Peyer's patch (tissue), 4 donors: ENCODE data around the gene SIL1. TPM values are rescaled to one million over a fixed set of nuclear protein-coding genes. Genes with fewer than 3 reads are reported as not detected.

Experiments used
- DNase-seq, 3 donors: peaks; one replicate each; pipeline ENCODE4 v3.0.0-alpha.2; 2017 to 2019
- H3K27ac ChIP-seq, 4 donors: fragments of 200-600 bp; sonication (generic); one replicate each; pipeline ENCODE4 v1.5.1; 2016 to 2019
- H3K27me3 ChIP-seq, 2 donors: fragments of 200-600 bp; sonication (generic); one replicate each; pipeline ENCODE4 v1.5.1; 2019
- H3K36me3 ChIP-seq, 3 donors: fragments of 200-600 bp; sonication (generic); one replicate each; pipeline ENCODE4 v1.5.1; 2016 to 2019
- H3K4me1 ChIP-seq, 4 donors: fragments of 200-600 bp; sonication (generic); one replicate each; pipeline ENCODE4 v1.5.1; 2016 to 2019
- H3K4me3 ChIP-seq, 4 donors: fragments of 200-600 bp; sonication (generic); 1 replicate in 3 of 4; 2 replicates in 1 of 4; pipeline ENCODE4 v1.5.1; 2016 to 2019; ENCODE audit warnings: mild to moderate bottlenecking in 1 of 4
- H3K9me3 ChIP-seq, 4 donors: fragments of 200-600 bp; sonication (generic); one replicate each; pipeline ENCODE4 v1.5.1; 2016 to 2019; ENCODE audit warnings: mild to moderate bottlenecking in 1 of 4
- POLR2A ChIP-seq, 2 donors: fragments of 450-650 bp; IDR thresholded peaks; one replicate each; pipeline ENCODE4 v1.5.1; 2017; ENCODE audit warnings: antibody characterized with exemption in 2 of 2, mild to moderate bottlenecking in 2 of 2, moderate library complexity in 2 of 2
- total RNA-seq, 4 donors: library from RNA; depleted of rRNA; stranded (reverse); fragments of >200 nt; gene quantifications; one replicate each; pipeline ENCODE4 v1.1.0, GENCODE V29; 2016
- TF ChIP-seq, protein P1 (sequence below), 6 experiments: fragments of 450-650 bp in 4 of 6; fragments of 200-600 bp in 2 of 6; sonication (generic) in 1 of 6; IDR thresholded peaks; one replicate each; pipeline ENCODE4 v1.5.1; 2017 to 2019; ENCODE audit warnings: antibody characterized with exemption in 6 of 6, mild to moderate bottlenecking in 3 of 6, moderate library complexity in 1 of 6

The SIL1 gene
- total RNA-seq, 4 donors from 2014 or later: 23.6 to 84.2 (median 39.2) TPM

GRCh38 chr5:139091439-139092156, 106.6 kb downstream of the SIL1 start:
- DNase-seq: no peak

GRCh38 chr5:139090581-139090980, 107.6 kb downstream of the SIL1 start:
- Histone ChIP-seq H3K4me1 (peaks cover 0 to 8% (median 0%) of the 10 kb centered on the region in 4 donors), H3K36me3 (no peaks in the 10 kb centered on the region), H3K27me3 (no peaks in the 10 kb centered on the region), H3K27ac (no peak overlapping the region), H3K4me3 (no peak overlapping the region), H3K9me3 (no peaks in the 10 kb centered on the region)
- DNase-seq: no peak
- no peak for TF ChIP-seq POLR2A (IDR thresholded peaks at IDR 0.05)
- TF ChIP-seq, protein P1, sequence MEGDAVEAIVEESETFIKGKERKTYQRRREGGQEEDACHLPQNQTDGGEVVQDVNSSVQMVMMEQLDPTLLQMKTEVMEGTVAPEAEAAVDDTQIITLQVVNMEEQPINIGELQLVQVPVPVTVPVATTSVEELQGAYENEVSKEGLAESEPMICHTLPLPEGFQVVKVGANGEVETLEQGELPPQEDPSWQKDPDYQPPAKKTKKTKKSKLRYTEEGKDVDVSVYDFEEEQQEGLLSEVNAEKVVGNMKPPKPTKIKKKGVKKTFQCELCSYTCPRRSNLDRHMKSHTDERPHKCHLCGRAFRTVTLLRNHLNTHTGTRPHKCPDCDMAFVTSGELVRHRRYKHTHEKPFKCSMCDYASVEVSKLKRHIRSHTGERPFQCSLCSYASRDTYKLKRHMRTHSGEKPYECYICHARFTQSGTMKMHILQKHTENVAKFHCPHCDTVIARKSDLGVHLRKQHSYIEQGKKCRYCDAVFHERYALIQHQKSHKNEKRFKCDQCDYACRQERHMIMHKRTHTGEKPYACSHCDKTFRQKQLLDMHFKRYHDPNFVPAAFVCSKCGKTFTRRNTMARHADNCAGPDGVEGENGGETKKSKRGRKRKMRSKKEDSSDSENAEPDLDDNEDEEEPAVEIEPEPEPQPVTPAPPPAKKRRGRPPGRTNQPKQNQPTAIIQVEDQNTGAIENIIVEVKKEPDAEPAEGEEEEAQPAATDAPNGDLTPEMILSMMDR (IDR thresholded peaks at IDR 0.05): no peak

More at GRCh38 chr5:139091439-139092156, 106.6 kb downstream of the SIL1 start:
- no peak for TF ChIP-seq POLR2A (IDR thresholded peaks at IDR 0.05)
- TF ChIP-seq, protein P1 (IDR thresholded peaks at IDR 0.05): peak in 2 of 6 experiments; percentile 29 to 45
- H3K36me3 ChIP-seq: no peaks in the 10 kb centered on the region
- H3K4me1 ChIP-seq: peaks cover 0 to 8% (median 0%) of the 10 kb centered on the region in 4 donors
- H3K9me3 ChIP-seq: no peaks in the 10 kb centered on the region
- no peaks in the 10 kb centered on the region for H3K27me3 ChIP-seq
- peak overlapping the region in 1 of 4 donors; percentile 55 for H3K27ac ChIP-seq
- H3K4me3 ChIP-seq: no peak overlapping the region

DNA sequence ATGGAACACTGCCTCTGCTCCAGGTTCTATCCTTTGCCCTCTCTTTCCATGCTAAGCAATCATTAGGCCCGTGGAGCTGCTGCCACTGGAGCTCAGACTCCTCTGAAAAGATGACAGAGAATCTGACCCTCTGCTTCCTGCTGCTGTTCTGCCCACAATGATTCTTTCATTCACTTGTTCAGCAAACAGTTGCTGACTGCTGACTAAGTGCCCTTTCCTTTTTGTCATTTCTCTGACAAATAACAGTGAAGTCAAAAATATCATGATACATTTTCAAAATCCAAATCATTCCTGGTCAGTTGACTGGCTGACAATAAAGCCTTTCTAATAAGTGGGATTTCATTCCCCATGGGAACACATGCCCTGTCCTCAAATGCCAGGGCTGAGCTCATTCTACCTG, 110.1 kb downstream of the SIL1 start:
- DNase-seq: no peak
- H3K36me3 ChIP-seq: no peaks in the 10 kb centered on the region
- no peak overlapping the region for H3K27ac ChIP-seq
- no peak overlapping the region for H3K4me3 ChIP-seq
- TF ChIP-seq POLR2A (IDR thresholded peaks at IDR 0.05): no peak
- TF ChIP-seq, protein P1 (IDR thresholded peaks at IDR 0.05): no peak
- no peaks in the 10 kb centered on the region for H3K27me3 ChIP-seq
- H3K4me1 ChIP-seq: peaks cover 0 to 8% (median 0%) of the 10 kb centered on the region in 4 donors
- H3K9me3 ChIP-seq: no peaks in the 10 kb centered on the region

- no peaks in the 10 kb centered on the region for H3K36me3 ChIP-seq
- no peaks in the 10 kb centered on the region for H3K27me3 ChIP-seq
- no peaks in the 10 kb centered on the region for H3K9me3 ChIP-seq
- H3K4me3 ChIP-seq: no peak overlapping the region
- no peak for DNase-seq
- no peak for TF ChIP-seq POLR2A (IDR thresholded peaks at IDR 0.05)
- TF ChIP-seq, protein P1 (IDR thresholded peaks at IDR 0.05): no peak
- H3K27ac ChIP-seq: no peak overlapping the region
- no peaks in the 10 kb centered on the region for H3K4me1 ChIP-seq
Observed at GRCh38 chr5:139082813-139083498, 115.2 kb downstream of the SIL1 start.

DNA sequence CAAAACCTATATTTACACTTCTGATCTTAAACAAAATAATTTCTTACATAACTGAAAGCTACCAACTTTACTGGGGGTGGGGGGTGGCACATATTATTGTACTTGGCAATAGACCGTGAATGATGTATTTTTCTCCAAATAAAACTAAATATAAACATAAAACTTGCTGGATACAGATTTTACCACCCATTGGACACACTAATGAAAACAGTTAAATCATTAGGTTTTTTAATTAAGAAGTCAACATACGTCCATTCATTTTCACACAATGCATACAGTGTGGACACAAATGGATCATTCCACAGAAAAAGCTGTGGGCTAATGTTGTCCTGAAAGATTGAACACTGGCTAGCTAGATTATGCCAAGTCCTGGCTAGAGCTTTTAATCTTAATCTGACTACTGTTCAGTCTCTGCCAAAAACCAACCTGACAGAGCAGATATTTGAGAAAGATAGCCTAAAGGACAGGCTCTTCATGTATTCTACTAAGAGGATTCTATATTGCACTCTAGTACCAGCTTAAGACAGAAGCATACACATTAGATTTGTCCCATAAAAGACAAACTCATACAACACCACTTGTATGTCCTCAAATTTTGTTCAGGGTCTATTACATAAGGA, 118.1 kb downstream of the SIL1 start:
- no peaks in the 10 kb centered on the region for H3K36me3 ChIP-seq
- H3K9me3 ChIP-seq: no peaks in the 10 kb centered on the region
- H3K27ac ChIP-seq: no peak overlapping the region
- H3K27me3 ChIP-seq: no peaks in the 10 kb centered on the region
- H3K4me3 ChIP-seq: no peak overlapping the region
- TF ChIP-seq, protein P1 (IDR thresholded peaks at IDR 0.05): no peak
- TF ChIP-seq POLR2A (IDR thresholded peaks at IDR 0.05): no peak
- H3K4me1 ChIP-seq: no peaks in the 10 kb centered on the region
- no peak for DNase-seq
